Measurements from ENCODE around the gene GPR55. TPM values are rescaled to one million over a fixed set of nuclear protein-coding genes. Genes with fewer than 3 reads are reported as not detected.

Gene GPR55
- total RNA-seq, 1 experiment from 2014 or later: not detected

DNA sequence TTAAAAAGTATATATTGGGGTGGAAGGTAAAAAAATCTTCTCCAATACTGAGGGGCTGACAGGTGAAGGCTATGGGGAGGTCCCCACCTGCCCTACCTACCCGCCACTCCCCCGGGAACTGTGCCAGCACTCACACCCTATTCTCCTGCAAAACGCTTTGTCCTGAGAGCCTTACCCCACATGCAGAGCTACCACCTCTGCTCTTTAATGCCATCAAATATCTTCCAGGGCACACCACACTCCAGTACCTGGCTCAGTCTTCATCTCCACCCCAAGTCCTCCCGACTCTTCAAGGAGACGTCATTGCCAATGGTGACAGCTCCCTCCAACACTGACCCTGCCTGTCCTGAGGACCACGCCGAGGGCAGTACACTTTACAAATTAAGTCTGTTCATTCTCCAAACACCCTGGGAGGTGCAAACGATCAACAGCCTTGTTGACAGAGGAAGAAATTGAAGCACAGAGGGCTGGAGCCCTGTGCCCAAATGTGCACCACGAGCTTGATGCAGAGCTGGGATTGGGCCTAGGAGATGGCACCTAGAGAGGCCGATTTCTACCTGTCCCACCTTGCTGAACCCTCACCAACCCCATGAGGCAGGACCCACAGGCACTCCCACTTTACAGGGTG, 6.0 kb upstream of the GPR55 start:
- DNase-seq (ENCODE audit: unreplicated experiment): no peak
- POLR2A ChIA-PET: no interaction called here
- Mint-ChIP-seq H3K4me1 (ENCODE audit: insufficient read depth, unreplicated experiment) (peaks cover 17% of the 10 kb centered on the region), H3K9me3 (ENCODE audit: unreplicated experiment) (peaks cover 7% of the 10 kb centered on the region), H3K27ac (ENCODE audit: low read depth, unreplicated experiment) (no peak overlapping the region), H3K27me3 (ENCODE audit: insufficient read depth, unreplicated experiment) (no peaks in the 10 kb centered on the region), H3K36me3 (ENCODE audit: insufficient read depth, unreplicated experiment) (no peaks in the 10 kb centered on the region), H3K4me3 (ENCODE audit: unreplicated experiment) (no peak overlapping the region)
- TF ChIP-seq, protein P1, sequence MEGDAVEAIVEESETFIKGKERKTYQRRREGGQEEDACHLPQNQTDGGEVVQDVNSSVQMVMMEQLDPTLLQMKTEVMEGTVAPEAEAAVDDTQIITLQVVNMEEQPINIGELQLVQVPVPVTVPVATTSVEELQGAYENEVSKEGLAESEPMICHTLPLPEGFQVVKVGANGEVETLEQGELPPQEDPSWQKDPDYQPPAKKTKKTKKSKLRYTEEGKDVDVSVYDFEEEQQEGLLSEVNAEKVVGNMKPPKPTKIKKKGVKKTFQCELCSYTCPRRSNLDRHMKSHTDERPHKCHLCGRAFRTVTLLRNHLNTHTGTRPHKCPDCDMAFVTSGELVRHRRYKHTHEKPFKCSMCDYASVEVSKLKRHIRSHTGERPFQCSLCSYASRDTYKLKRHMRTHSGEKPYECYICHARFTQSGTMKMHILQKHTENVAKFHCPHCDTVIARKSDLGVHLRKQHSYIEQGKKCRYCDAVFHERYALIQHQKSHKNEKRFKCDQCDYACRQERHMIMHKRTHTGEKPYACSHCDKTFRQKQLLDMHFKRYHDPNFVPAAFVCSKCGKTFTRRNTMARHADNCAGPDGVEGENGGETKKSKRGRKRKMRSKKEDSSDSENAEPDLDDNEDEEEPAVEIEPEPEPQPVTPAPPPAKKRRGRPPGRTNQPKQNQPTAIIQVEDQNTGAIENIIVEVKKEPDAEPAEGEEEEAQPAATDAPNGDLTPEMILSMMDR (IDR thresholded peaks at IDR 0.05; ENCODE audit: unreplicated experiment): no peak
- intact Hi-C loops (cut with micrococcal nuclease): no loop called here
- BruUV-seq (replicated peaks): no TSS peak
- CTCF ChIA-PET: interaction anchor here (0.6 kb wide), 1 partner anchor 11 kb away, joined by 3 read pairs; no protein-coding TSS in a partner anchor

DNA sequence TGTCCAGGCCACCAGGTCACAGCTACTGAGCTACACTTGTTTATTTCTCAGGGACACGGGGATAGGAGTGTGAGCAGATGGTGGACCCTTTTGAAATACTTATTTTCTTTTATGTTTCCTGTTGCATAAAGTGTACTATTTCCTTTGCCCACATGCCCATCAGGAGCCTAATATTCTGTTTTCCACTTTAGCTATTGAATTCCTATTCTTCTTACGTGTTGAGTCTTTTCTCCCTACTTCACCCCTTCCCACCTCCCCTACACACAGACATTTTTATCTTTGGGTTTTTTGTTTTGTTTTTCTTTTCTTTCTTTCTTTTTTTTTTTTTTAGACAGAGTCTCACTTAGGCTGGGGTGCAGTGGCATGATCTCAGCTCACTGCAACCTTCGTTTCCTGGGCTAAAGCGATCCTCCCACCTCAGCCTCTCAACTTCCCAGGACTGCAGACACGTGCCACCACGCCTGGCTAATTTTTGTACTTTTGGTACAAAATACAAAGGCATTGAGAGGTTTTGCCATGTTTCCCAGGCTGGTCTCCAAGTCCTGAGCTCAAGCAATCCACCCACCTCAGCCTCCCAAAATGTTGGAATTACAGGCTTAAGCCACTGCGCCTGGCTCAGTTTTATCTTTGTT, 5.2 kb upstream of the GPR55 start:
- peaks cover 17% of the 10 kb centered on the region for H3K4me1 Mint-ChIP-seq (ENCODE audit: insufficient read depth, unreplicated experiment)
- ChIA-PET POLR2A (no interaction called here), CTCF (interaction anchor here (0.6 kb wide), 1 partner anchor 10 kb away, joined by 3 read pairs; no protein-coding TSS in a partner anchor)
- H3K36me3 Mint-ChIP-seq (ENCODE audit: insufficient read depth, unreplicated experiment): no peaks in the 10 kb centered on the region
- no peak overlapping the region for H3K27ac Mint-ChIP-seq (ENCODE audit: low read depth, unreplicated experiment)
- TF ChIP-seq, protein P1 (IDR thresholded peaks at IDR 0.05; ENCODE audit: unreplicated experiment): no peak
- no peak overlapping the region for H3K4me3 Mint-ChIP-seq (ENCODE audit: unreplicated experiment)
- no peaks in the 10 kb centered on the region for H3K27me3 Mint-ChIP-seq (ENCODE audit: insufficient read depth, unreplicated experiment)
- intact Hi-C loops (cut with micrococcal nuclease): no loop called here
- BruUV-seq (replicated peaks): no TSS peak
- H3K9me3 Mint-ChIP-seq (ENCODE audit: unreplicated experiment): peaks cover 2% of the 10 kb centered on the region
- DNase-seq (ENCODE audit: unreplicated experiment): no peak

DNA sequence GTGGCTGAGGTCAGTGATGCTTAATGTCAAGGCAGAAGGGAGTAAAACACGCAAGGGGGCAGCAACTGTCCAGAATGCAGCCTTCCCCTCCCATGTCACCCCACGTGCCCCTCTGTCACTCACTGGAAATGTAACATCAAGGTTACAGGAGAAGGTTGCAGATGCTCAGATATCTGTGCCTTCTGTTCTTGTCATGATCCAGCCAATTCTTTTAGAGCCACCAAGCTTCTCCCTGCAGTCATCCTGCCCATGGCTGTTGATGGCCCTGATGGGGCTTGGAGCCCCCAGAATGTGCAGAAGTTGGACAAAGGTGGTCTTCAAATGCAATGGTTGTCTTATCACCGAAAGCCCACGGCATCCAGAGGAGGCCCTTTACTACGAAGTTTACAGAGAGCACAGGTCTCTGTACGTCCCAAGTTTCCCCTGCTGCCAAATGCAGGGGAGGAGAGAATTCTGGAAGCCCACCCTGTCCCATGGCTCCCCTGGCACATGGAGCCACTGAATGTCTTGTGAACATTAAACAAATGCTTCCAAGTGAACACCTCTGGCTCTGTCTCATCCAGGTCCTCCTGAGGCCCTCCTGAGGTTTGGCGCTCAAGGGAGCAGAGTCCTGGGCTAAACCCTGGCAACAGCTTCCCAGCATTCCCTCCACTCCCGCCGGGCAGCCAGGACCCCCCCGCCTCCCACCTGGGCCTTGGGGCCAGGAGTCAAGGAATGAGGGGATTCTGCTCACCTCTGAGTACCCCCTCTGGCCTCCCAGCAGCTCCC, 4.5 kb upstream of the GPR55 start:
- Mint-ChIP-seq H3K27me3 (ENCODE audit: insufficient read depth, unreplicated experiment) (no peaks in the 10 kb centered on the region), H3K4me1 (ENCODE audit: insufficient read depth, unreplicated experiment) (peaks cover 17% of the 10 kb centered on the region), H3K36me3 (ENCODE audit: insufficient read depth, unreplicated experiment) (no peaks in the 10 kb centered on the region), H3K9me3 (ENCODE audit: unreplicated experiment) (no peaks in the 10 kb centered on the region), H3K4me3 (ENCODE audit: unreplicated experiment) (no peak overlapping the region), H3K27ac (ENCODE audit: low read depth, unreplicated experiment) (no peak overlapping the region)
- intact Hi-C loops (cut with micrococcal nuclease): no loop called here
- no peak for DNase-seq (ENCODE audit: unreplicated experiment)
- no TSS peak for BruUV-seq (replicated peaks)
- CTCF ChIA-PET: no interaction called here
- TF ChIP-seq, protein P1 (IDR thresholded peaks at IDR 0.05; ENCODE audit: unreplicated experiment): no peak
- POLR2A ChIA-PET: no interaction called here

DNA sequence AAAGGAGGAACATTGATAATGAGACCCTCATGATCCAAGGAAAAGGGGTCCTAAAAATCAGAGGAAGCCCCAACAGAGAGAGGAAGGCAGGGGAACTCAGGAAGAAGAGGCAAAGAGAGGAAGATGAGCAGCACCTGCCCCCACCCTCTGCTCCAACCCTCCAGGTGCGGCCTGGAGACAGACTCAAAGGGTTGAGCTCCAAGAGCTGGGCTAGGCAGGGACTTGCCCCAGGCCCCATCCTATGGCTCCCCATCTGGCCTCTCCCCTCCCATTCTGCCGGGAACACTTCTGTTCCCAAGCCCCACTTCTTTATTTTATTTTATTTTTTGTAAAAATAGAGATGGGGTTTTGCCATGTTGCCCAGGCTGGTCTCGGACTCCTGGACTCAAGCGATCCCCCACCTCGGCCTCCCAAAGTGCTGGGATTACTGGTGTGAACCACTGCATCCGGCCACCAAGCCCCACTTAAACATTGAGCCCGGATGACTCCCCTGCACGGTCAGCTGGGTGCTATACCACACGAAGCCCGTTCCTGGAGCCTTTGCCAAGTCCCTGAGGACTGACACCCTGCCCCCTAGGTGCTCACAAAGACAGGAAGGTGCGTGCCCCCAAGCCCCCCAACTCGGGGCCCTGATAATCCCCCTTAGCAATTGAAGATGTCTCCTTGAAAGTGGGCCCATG, 3.8 kb upstream of the GPR55 start:
- DNase-seq (ENCODE audit: unreplicated experiment): no peak
- no TSS peak for BruUV-seq (replicated peaks)
- Mint-ChIP-seq H3K4me3 (ENCODE audit: unreplicated experiment) (no peak overlapping the region), H3K4me1 (ENCODE audit: insufficient read depth, unreplicated experiment) (peaks cover 17% of the 10 kb centered on the region), H3K9me3 (ENCODE audit: unreplicated experiment) (no peaks in the 10 kb centered on the region), H3K27ac (ENCODE audit: low read depth, unreplicated experiment) (no peak overlapping the region), H3K36me3 (ENCODE audit: insufficient read depth, unreplicated experiment) (no peaks in the 10 kb centered on the region), H3K27me3 (ENCODE audit: insufficient read depth, unreplicated experiment) (peaks cover 5% of the 10 kb centered on the region)
- TF ChIP-seq, protein P1 (IDR thresholded peaks at IDR 0.05; ENCODE audit: unreplicated experiment): no peak
- intact Hi-C loops (cut with micrococcal nuclease): no loop called here
- POLR2A ChIA-PET: no interaction called here
- CTCF ChIA-PET: interaction anchor here (0.7 kb wide), 1 partner anchor 38 kb away, joined by 3 read pairs; no protein-coding TSS in a partner anchor

Measured in MCF 10A (cell line).